ENCODE measurements around the gene EML6. TPM values are rescaled to one million over a fixed set of nuclear protein-coding genes. Genes with fewer than 3 reads are reported as not detected.

Gene EML6
- total RNA-seq, 1 donor from 2014 or later: 2.4 TPM

- no peak for DNase-seq (ENCODE audit: low spot score)
Observed at GRCh38 chr2:54797307-54797706, 73.8 kb downstream of the EML6 start.

- no peak for DNase-seq (ENCODE audit: low spot score)
Observed at GRCh38 chr2:54801352-54801751, 77.9 kb downstream of the EML6 start.

DNA sequence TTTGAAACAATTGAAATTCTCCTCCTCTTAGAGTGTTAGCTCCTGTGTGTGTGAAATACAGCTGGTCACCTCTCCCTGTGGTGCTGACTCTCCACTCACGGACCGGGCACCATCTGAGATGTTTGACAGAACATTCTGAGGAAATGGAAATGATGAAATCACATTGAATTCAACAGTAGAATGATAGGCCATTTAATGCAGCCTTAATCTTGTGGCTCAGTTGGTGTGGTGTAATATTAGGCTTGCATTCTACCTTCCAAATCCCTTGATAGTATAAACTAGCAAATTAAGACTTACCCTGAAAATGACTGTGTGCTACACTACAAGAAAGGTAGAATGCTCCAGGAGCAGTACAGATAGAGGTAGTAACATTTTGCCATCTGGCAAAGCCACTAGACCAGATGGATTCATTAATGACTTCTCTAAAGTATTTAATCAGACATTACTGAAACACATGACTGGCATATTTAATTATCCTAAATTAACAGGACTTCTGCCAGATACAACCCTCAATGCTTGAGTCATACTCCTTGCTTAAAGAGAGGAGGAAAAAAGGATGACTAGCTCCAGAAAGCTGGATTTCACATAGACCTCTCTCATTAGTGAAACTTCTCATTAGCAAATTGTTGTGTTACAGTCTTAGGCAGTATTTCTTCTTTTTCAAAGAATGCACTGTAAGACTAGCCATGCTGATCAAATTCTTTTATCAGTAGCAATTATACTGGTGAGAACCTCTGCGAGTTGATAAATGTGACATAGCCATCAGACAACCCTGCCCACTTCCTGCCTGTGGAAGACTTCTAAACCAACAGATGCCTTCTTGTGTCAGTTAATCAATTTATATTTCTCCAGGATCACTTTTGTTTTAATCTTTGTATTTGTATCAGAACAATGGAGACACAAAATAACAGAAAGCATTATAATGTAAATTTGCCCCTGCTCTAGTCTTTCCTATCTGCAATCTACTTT, 80.6 kb downstream of the EML6 start:
- no peak for DNase-seq (ENCODE audit: low spot score)

DNA sequence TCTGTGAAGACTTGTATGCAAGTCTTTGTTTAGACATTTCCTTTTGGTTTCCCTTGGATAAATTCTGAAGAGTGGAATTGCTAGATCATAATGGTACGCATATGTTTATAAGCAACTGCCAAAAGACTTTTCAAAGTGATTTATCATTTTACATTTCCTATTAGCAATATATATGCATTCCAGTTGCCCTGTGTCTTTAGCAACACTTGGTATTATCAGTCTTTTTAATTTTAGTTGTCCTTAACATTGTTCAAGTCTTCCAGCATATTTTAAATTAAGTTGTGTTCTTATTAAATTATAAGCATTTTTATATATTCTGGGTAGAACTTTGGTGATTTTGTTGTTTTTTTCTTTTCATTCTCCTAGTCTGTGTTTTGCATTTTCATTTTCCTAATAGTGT, 81.8 kb downstream of the EML6 start:
- DNase-seq (ENCODE audit: low spot score): no peak

DNA sequence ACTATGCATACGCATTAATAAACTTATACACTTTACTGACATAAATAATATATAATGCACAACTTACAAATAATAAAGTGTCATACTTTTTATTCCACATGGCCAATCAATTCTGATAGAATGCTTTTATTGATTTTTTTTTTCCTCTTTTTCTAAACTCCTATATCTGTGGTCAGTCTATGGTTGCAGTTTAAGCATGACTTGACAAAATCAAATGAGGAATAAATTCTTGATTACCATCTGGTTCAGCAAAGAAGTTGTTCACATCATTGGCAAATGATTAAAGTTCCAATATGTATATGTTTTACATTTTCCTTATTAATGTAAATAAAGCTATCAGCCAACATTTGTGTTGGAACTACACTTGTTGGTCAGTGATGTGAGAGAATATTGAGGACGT, 83.5 kb downstream of the EML6 start:
- no peak for DNase-seq (ENCODE audit: low spot score)

- no peak for DNase-seq (ENCODE audit: low spot score)
Observed at GRCh38 chr2:54808661-54809060, 85.2 kb downstream of the EML6 start.

GRCh38 chr2:54809819-54810218, 86.4 kb downstream of the EML6 start:
- no peak for DNase-seq (ENCODE audit: low spot score)

GRCh38 chr2:54810246-54810645, 86.8 kb downstream of the EML6 start:
- no peak for DNase-seq (ENCODE audit: low spot score)

DNA sequence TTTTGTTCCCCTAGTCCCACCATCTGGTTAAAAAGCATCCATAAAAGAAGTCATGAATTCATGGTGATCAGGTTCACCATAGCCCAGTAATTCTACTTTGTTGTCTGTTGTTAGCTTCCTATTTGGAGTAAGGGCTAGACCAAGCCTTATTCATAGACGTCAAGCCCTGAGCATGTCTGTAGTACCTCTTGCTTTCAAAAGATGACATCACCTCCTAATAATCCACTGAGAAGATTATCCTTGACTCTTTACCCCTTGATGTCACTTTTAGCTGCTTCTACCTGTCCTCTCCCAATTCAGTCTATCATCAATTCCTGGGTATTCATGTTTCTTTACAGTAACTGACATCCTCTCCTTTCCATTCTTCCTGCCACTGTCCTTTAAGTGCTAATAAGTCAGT, 90.1 kb downstream of the EML6 start:
- no peak for DNase-seq (ENCODE audit: low spot score)

GRCh38 chr2:54814389-54815147, 91.1 kb downstream of the EML6 start:
- no peak for DNase-seq (ENCODE audit: low spot score)

GRCh38 chr2:54815148-54815539, 91.7 kb downstream of the EML6 start:
- no peak for DNase-seq (ENCODE audit: low spot score)

GRCh38 chr2:54818226-54818625, 94.8 kb downstream of the EML6 start:
- no peak for DNase-seq (ENCODE audit: low spot score)

- DNase-seq (ENCODE audit: low spot score): no peak
Observed at GRCh38 chr2:54820558-54820957, 97.1 kb downstream of the EML6 start.

DNA sequence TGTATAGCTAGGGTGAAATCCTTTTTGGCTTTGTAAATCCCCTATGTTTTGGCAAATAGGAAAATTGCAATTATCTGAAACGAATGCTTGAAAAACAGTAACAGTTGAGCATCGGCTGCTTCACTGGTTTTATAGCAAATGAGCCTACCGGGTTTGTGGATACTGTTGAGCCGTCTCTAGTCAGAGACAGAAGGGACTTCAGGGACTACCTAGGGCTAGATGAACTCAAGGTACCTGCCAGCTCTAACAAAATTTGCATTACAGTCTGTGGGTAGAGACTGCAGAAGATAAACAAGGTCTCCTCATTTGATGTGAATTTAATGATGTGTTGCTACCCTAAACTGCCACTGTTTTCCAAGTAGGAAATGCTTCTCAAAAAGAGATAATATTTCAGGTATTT, 101.1 kb downstream of the EML6 start:
- DNase-seq (ENCODE audit: low spot score): no peak

DNA sequence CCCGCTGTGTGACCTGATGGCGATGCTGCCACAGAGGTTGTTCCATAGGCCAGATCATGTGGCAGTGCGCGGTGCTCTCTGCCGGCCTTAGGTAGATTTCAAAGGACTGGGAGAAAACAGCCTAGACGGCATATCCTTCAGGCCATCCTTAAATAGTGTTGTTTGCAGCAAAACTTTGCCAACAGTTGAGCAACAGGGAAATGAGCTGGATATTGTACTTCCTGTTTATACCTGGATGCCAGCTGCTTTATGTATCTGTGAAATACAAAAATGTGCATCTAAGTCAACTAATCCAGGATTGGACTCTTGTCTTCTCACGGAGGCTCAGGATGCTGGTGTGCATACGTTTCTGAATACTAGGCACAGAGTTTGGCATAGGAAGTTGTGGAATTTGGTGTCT, 107.1 kb downstream of the EML6 start:
- no peak for DNase-seq (ENCODE audit: low spot score)

DNA sequence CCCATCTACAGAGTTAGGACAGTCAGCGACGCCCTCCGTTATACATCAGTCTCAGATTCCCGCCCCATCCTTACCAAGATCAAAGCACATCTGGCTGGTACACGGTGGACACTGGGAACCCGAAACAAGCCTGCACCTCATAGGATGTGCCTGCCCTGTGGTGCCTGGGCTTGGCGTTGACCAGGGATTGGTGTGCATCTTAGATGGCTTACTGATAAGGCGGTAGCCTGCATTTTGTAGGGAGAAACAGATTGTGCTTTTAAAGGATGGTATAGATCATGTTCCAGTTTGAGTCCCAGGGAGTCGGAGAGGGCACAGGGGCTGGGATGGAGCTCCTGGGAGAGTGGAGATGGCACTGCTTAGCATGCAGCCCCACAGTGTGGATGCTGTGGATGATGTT, 108.0 kb downstream of the EML6 start:
- DNase-seq (ENCODE audit: low spot score): no peak

- no peak for DNase-seq (ENCODE audit: low spot score)
Observed at GRCh38 chr2:54834721-54835120, 111.3 kb downstream of the EML6 start.

- DNase-seq (ENCODE audit: low spot score): no peak
Observed at GRCh38 chr2:54836477-54836876, 113.0 kb downstream of the EML6 start.

DNA sequence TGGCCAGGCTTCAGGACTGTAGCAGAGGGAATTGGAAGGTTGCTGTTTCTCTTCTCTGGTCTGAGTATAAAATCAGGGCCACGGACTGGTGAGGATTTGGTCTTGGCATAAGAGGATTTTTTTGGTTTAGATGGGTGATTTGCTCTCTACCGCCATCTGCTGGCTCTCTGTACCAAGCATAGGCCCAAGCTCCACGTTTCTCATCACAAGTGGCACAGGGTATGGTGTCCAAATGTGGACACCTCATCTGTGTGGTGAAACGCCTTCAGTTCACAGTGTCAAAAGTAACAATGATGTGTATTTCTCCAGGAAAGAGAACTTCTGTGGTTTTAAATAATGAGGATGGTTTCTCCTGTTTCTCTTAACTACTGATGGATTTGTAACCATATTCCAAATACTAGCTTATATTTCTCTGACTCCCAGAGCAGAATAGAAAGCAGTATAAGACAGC, 115.1 kb downstream of the EML6 start:
- DNase-seq (ENCODE audit: low spot score): no peak

DNA sequence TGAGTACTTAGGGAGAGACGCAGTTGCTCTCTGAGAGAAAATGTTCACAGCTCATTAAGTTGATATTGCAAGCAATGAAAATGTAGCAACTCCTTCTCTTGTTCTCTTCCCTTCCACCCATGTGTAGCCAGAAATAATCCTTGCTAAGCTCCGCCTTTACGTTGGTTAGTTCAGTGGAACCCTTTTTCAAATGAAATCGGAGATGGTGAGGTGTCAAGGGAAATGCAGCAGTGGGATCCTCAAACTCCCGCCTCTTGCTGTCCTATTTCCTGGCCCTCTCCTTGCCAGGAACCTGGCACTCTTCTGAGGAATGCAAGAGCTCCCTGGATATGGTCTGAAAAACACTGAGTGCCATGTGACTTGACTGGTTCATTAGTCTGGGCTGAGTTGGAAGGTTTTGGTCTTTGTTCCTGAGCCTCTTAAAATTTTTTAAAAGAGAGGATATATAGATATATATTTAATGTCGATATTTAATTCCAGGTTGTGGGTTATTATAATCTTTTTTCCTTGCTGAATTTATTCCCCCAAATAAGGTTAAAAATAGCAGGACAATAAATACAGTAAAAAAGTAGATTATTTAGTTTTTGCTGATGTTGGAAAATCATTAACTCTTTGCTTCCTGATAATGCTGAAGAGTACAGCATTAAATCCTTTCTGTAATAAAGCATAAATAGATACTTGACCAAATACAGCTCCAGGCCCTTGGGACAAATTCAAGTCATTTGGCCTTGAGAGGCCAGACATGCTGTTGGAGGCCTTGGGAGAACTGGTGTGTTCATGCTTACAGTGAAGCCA, 116.2 kb downstream of the EML6 start:
- DNase-seq (ENCODE audit: low spot score): no peak

Measured in mesenteric fat pad (tissue), 1 donor.